B cell (primary cell): ENCODE results near the gene VAV3.

Experiments used
- CTCF ChIP-seq: fragments of 200-600 bp; IDR thresholded peaks from one replicate; pipeline ENCODE4 v1.8.0; 2022; ENCODE audit warnings: antibody characterized with exemption, mild to moderate bottlenecking
- EZH2 ChIP-seq: IDR thresholded peaks from 2 replicates; pipeline ENCODE4 v1.6.1; 2012; ENCODE audit warnings: borderline replicate concordance, low read depth, mild to moderate bottlenecking, moderate library complexity, low read length; ENCODE audit not compliant: insufficient read depth, poor library complexity, severe bottlenecking

- TF ChIP-seq CTCF, result no peak
- no peak for TF ChIP-seq EZH2
Observed at GRCh38 chr1:107788206-107789202, 176.5 kb downstream of the VAV3 start.
